ENCODE measurements around the gene USE1.

Gene USE1

DNA sequence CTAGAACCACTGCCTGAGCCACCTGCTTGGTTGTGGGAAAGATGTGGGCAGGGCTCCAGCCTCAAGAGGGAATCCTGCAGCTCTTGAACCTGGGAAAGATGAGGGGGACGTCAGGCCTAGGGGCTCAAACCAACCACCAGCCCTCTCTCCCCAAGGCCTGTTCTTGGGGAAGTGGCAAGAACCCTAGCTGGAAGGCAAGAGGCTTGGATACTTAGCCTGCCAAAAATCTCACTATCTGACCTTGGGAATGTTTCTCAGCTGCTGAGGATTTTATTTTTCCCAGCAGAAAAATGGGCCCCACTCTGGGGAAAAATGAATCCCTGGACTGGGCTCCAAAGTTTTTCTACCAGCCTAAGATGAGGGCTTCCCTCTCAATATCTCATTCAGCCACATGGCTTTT is 44.8 kb downstream of the USE1 start:
- H3K4me1 ChIP-seq (ENCODE audit: control insufficient read depth, insufficient read depth, low read length), result no peaks in the 10 kb centered on the region
- no peaks in the 10 kb centered on the region for H3K36me3 ChIP-seq (ENCODE audit: control insufficient read depth, insufficient read depth, low read length)
- WGBS, 2 experiments, result 70 to 86% methylated on average over 1 of the region's 1 CpG
- no peaks in the 10 kb centered on the region for H3K9me3 ChIP-seq (ENCODE audit: control insufficient read depth, low read length)
- no peak overlapping the region for H3K4me3 ChIP-seq (ENCODE audit: insufficient read depth, low read depth, low read length)
- H3K27me3 ChIP-seq (ENCODE audit: control insufficient read depth, insufficient read depth, low read length, poor library complexity, severe bottlenecking), result no peaks in the 10 kb centered on the region
- no peak overlapping the region for H3K27ac ChIP-seq (ENCODE audit: insufficient read depth, low read depth, low read length, poor library complexity, severe bottlenecking)

DNA sequence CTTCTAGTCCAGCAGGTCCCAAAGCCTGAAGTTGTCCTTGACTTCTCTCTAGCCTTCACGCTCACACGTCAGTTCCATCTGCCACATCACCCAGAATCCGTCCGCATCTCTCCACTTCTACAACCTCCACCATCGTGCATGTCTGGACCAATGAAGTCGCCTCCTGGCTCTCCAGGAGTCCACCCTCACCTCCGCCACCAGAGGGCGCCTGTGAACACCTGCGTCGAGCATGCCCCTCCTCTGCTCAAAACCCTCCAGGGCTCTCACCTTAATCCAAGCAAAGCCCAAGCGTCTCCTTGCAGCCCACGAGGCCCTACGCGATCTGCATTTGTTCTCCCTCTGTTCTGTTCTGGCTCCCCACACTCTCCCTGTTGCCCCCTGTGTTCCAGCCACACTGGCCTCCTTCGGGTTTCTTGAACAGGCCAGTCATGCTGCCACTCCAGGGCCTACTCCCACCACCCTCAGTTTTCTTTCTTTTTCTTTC is 45.7 kb downstream of the USE1 start:
- no peak overlapping the region for H3K4me3 ChIP-seq (ENCODE audit: insufficient read depth, low read depth, low read length)
- 19 to 22% methylated on average over 15 of the region's 15 CpGs for WGBS, 2 experiments
- no peaks in the 10 kb centered on the region for H3K27me3 ChIP-seq (ENCODE audit: control insufficient read depth, insufficient read depth, low read length, poor library complexity, severe bottlenecking)
- H3K27ac ChIP-seq (ENCODE audit: insufficient read depth, low read depth, low read length, poor library complexity, severe bottlenecking), result no peak overlapping the region
- H3K9me3 ChIP-seq (ENCODE audit: control insufficient read depth, low read length), result no peaks in the 10 kb centered on the region
- H3K36me3 ChIP-seq (ENCODE audit: control insufficient read depth, insufficient read depth, low read length), result no peaks in the 10 kb centered on the region
- no peaks in the 10 kb centered on the region for H3K4me1 ChIP-seq (ENCODE audit: control insufficient read depth, insufficient read depth, low read length)

GRCh38 chr19:17262557-17262956 is 47.4 kb downstream of the USE1 start:
- H3K27me3 ChIP-seq (ENCODE audit: control insufficient read depth, insufficient read depth, low read length, poor library complexity, severe bottlenecking), result no peaks in the 10 kb centered on the region
- 85 to 89% methylated on average over 16 of the region's 16 CpGs for WGBS, 2 experiments
- H3K9me3 ChIP-seq (ENCODE audit: control insufficient read depth, low read length), result no peaks in the 10 kb centered on the region
- H3K36me3 ChIP-seq (ENCODE audit: control insufficient read depth, insufficient read depth, low read length), result no peaks in the 10 kb centered on the region
- no peak overlapping the region for H3K27ac ChIP-seq (ENCODE audit: insufficient read depth, low read depth, low read length, poor library complexity, severe bottlenecking)
- H3K4me3 ChIP-seq (ENCODE audit: insufficient read depth, low read depth, low read length), result no peak overlapping the region
- no peaks in the 10 kb centered on the region for H3K4me1 ChIP-seq (ENCODE audit: control insufficient read depth, insufficient read depth, low read length)

GRCh38 chr19:17263712-17264640 is 48.8 kb downstream of the USE1 start:
- Histone ChIP-seq H3K27ac (ENCODE audit: insufficient read depth, low read depth, low read length, poor library complexity, severe bottlenecking) (no peak overlapping the region), H3K4me1 (ENCODE audit: control insufficient read depth, insufficient read depth, low read length) (peaks cover 6% of the 10 kb centered on the region), H3K36me3 (ENCODE audit: control insufficient read depth, insufficient read depth, low read length) (peaks cover 3% of the 10 kb centered on the region), H3K9me3 (ENCODE audit: control insufficient read depth, low read length) (no peaks in the 10 kb centered on the region), H3K4me3 (ENCODE audit: insufficient read depth, low read depth, low read length) (no peak overlapping the region), H3K27me3 (ENCODE audit: control insufficient read depth, insufficient read depth, low read length, poor library complexity, severe bottlenecking) (no peaks in the 10 kb centered on the region)
- 93% methylated on average over 23 of the region's 23 CpGs for WGBS, 2 experiments

- Histone ChIP-seq H3K27me3 (ENCODE audit: control insufficient read depth, insufficient read depth, low read length, poor library complexity, severe bottlenecking) (no peaks in the 10 kb centered on the region), H3K27ac (ENCODE audit: insufficient read depth, low read depth, low read length, poor library complexity, severe bottlenecking) (no peak within 1 kb of the TSS), H3K36me3 (ENCODE audit: control insufficient read depth, insufficient read depth, low read length) (peaks cover 6% of the 10 kb centered on the region), H3K4me3 (ENCODE audit: insufficient read depth, low read depth, low read length) (no peak within 1 kb of the TSS), H3K9me3 (ENCODE audit: control insufficient read depth, low read length) (no peaks in the 10 kb centered on the region), H3K4me1 (ENCODE audit: control insufficient read depth, insufficient read depth, low read length) (peaks cover 6% of the 10 kb centered on the region)
- WGBS, 2 experiments, result 46 to 51% methylated on average over 5 of the region's 5 CpGs
Measured at GRCh38 chr19:17264641-17264979, 49.5 kb downstream of the USE1 start, which contains the start of gene USHBP1. TSS of gene USHBP1 (minus strand) at chr19:17264745. CDS start at chr19:17264299, 446 bp downstream.

DNA sequence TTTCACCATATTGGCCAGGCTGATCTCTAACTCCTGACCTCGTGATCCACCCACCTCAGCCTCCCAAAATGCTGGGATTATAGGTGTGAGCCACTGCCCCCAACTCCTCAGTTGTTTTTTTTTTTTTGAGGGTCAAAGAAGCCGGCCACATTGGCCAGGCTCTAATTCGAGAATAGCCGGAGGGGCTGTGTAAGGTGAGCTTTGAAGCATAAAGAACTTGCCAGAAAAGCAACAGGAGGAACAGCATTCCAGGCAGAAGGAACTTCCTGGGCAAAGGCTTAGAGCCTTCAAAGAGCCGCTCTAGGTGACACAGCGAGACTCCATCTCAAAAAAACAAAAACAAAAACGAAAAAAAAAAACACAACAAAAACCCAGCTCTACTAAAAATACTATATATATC is 50.9 kb downstream of the USE1 start:
- Histone ChIP-seq H3K4me3 (ENCODE audit: insufficient read depth, low read depth, low read length) (no peak overlapping the region), H3K36me3 (ENCODE audit: control insufficient read depth, insufficient read depth, low read length) (peaks cover 11% of the 10 kb centered on the region), H3K9me3 (ENCODE audit: control insufficient read depth, low read length) (no peaks in the 10 kb centered on the region), H3K27me3 (ENCODE audit: control insufficient read depth, insufficient read depth, low read length, poor library complexity, severe bottlenecking) (no peaks in the 10 kb centered on the region), H3K4me1 (ENCODE audit: control insufficient read depth, insufficient read depth, low read length) (peaks cover 6% of the 10 kb centered on the region), H3K27ac (ENCODE audit: insufficient read depth, low read depth, low read length, poor library complexity, severe bottlenecking) (no peak overlapping the region)
- 90 to 94% methylated on average over 7 of the region's 7 CpGs for WGBS, 2 experiments

DNA sequence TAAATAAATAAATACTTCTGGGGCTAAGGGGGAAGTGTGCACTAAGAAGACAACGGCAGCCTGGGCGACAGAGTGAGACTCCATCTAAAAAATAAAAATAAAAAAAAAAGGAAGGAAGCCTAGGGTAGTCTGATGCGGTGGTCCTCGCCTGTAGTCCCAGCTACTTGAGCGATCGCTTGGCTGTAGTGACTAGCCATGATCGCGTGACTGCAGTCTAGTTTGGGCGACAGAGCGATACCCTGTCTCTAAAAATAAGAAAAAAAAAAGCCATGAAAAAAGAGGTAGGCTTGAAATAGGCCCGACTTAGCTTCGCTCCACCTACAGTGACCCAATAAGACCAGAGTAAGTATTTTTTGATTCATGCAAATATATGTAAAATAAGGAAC is 51.4 kb downstream of the USE1 start:
- Histone ChIP-seq H3K9me3 (ENCODE audit: control insufficient read depth, low read length) (no peaks in the 10 kb centered on the region), H3K27ac (ENCODE audit: insufficient read depth, low read depth, low read length, poor library complexity, severe bottlenecking) (no peak overlapping the region), H3K36me3 (ENCODE audit: control insufficient read depth, insufficient read depth, low read length) (peaks cover 11% of the 10 kb centered on the region), H3K4me1 (ENCODE audit: control insufficient read depth, insufficient read depth, low read length) (peaks cover 6% of the 10 kb centered on the region), H3K27me3 (ENCODE audit: control insufficient read depth, insufficient read depth, low read length, poor library complexity, severe bottlenecking) (no peaks in the 10 kb centered on the region), H3K4me3 (ENCODE audit: insufficient read depth, low read depth, low read length) (no peak overlapping the region)
- 87 to 90% methylated on average over 12 of the region's 12 CpGs for WGBS, 2 experiments

DNA sequence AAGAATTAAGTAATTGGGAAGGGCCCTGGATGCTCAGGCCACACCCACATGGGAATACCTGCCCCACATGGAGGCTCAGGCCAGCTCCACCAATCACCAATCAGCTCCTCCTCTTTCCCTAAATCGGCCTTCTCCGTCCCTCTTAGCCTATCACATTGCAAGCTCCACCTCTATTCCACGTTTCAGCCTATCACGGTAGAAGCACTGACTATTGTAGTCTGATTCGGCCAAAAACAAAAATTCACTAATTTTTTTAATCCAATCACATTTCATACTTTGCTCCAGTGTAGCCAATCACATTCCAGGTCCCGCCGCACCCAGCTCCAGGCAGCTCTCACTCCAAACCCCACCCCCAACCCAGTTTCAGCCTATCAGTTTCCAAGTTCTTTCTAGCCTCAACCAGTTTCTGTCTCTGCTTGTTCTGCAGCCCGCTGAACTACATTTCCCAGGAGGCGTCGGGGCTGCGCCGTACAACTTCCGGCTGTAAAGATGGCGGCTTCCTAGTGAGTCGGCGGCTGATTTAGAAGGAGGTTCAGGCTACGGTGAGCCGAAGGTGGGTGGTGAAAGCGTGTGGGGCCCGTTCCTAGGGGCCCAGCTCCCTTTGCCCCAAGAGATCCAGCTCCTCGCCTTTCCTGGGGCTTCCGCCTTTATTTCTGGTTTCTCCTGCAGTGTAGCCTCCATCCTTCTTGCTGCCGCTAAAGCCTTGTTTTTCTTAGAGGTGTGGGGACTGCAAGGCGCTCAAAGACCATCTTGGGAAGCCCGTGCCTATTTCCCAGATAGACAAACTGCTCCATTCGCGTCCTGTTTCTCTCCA is 52.0 kb downstream of the USE1 start, which contains the start of gene BABAM1:
Gene BABAM1, plus strand, starts transcription at position 469 of the 814 bp plus-strand sequence. CDS start 1,364 bp downstream, outside the sequence.
- peak within 1 kb of the TSS; percentile 87 for H3K4me3 ChIP-seq (ENCODE audit: insufficient read depth, low read depth, low read length)
- no peak within 1 kb of the TSS for H3K27ac ChIP-seq (ENCODE audit: insufficient read depth, low read depth, low read length, poor library complexity, severe bottlenecking)
- no peaks in the 10 kb centered on the region for H3K27me3 ChIP-seq (ENCODE audit: control insufficient read depth, insufficient read depth, low read length, poor library complexity, severe bottlenecking)
- H3K4me1 ChIP-seq (ENCODE audit: control insufficient read depth, insufficient read depth, low read length), result peaks cover 6% of the 10 kb centered on the region
- H3K9me3 ChIP-seq (ENCODE audit: control insufficient read depth, low read length), result no peaks in the 10 kb centered on the region
- H3K36me3 ChIP-seq (ENCODE audit: control insufficient read depth, insufficient read depth, low read length), result peaks cover 11% of the 10 kb centered on the region
- 1% methylated on average over 27 of the region's 27 CpGs for WGBS, 2 experiments

DNA sequence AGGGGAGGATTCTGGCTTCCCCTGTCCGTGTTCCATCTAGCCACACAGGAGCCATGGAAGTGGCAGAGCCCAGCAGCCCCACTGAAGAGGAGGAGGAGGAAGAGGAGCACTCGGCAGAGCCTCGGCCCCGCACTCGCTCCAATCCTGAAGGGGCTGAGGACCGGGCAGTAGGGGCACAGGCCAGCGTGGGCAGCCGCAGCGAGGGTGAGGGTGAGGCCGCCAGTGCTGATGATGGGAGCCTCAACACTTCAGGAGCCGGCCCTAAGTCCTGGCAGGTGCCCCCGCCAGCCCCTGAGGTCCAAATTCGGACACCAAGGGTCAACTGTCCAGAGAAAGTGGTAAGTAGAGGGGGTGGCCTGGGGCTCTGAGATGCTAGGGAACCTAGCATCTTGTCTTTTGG is 53.6 kb downstream of the USE1 start:
- H3K4me3 ChIP-seq (ENCODE audit: insufficient read depth, low read depth, low read length), result no peak overlapping the region
- WGBS, 2 experiments, result 93 to 96% methylated on average over 13 of the region's 13 CpGs

More for the DNA sequence above, 53.6 kb downstream of the USE1 start:
- peaks cover 6% of the 10 kb centered on the region for H3K4me1 ChIP-seq (ENCODE audit: control insufficient read depth, insufficient read depth, low read length)
- no peaks in the 10 kb centered on the region for H3K9me3 ChIP-seq (ENCODE audit: control insufficient read depth, low read length)
- peaks cover 18% of the 10 kb centered on the region for H3K36me3 ChIP-seq (ENCODE audit: control insufficient read depth, insufficient read depth, low read length)
- H3K27ac ChIP-seq (ENCODE audit: insufficient read depth, low read depth, low read length, poor library complexity, severe bottlenecking), result no peak overlapping the region
- no peaks in the 10 kb centered on the region for H3K27me3 ChIP-seq (ENCODE audit: control insufficient read depth, insufficient read depth, low read length, poor library complexity, severe bottlenecking)

Measured in ectodermal cell (in vitro differentiated cells).